WTC11 (cell line): ENCODE results near the gene RHBDL1.

ENCODE experiments used
- CBFB ChIP-seq: sonication (generic); formaldehyde crosslinking; IDR thresholded peaks from 2 replicates; pipeline ENCODE4 v1.8.1; 2022; ENCODE audit warnings: mild to moderate bottlenecking, low read depth, missing genetic modification reagents
- ETV6 ChIP-seq: sonication (generic); formaldehyde crosslinking; IDR thresholded peaks from 2 replicates; pipeline ENCODE4 v1.8.1; 2022; ENCODE audit warnings: mild to moderate bottlenecking, missing genetic modification reagents
- JUN ChIP-seq: sonication (generic); formaldehyde crosslinking; IDR thresholded peaks from 2 replicates; pipeline ENCODE4 v1.8.0; 2023; ENCODE audit warnings: mild to moderate bottlenecking, missing genetic modification reagents
- TEAD1 ChIP-seq: sonication (generic); formaldehyde crosslinking; IDR thresholded peaks from 2 replicates; pipeline ENCODE4 v1.8.0; 2022; ENCODE audit warnings: mild to moderate bottlenecking, missing genetic modification reagents
- ZNF219 ChIP-seq: sonication (generic); formaldehyde crosslinking; IDR thresholded peaks from 2 replicates; pipeline ENCODE4 v1.8.0; 2023; ENCODE audit warnings: missing genetic modification reagents, mild to moderate bottlenecking, borderline replicate concordance
- TF ChIP-seq, protein P1 (sequence below): fragments of 200-600 bp; IDR thresholded peaks from 2 replicates; pipeline ENCODE4 v1.8.0; 2022; ENCODE audit warnings: antibody characterized with exemption
- TF ChIP-seq, protein P2 (sequence below): sonication (generic); formaldehyde crosslinking; IDR thresholded peaks from 2 replicates; pipeline ENCODE4 v1.8.0; 2022; ENCODE audit warnings: mild to moderate bottlenecking, missing genetic modification reagents

DNA sequence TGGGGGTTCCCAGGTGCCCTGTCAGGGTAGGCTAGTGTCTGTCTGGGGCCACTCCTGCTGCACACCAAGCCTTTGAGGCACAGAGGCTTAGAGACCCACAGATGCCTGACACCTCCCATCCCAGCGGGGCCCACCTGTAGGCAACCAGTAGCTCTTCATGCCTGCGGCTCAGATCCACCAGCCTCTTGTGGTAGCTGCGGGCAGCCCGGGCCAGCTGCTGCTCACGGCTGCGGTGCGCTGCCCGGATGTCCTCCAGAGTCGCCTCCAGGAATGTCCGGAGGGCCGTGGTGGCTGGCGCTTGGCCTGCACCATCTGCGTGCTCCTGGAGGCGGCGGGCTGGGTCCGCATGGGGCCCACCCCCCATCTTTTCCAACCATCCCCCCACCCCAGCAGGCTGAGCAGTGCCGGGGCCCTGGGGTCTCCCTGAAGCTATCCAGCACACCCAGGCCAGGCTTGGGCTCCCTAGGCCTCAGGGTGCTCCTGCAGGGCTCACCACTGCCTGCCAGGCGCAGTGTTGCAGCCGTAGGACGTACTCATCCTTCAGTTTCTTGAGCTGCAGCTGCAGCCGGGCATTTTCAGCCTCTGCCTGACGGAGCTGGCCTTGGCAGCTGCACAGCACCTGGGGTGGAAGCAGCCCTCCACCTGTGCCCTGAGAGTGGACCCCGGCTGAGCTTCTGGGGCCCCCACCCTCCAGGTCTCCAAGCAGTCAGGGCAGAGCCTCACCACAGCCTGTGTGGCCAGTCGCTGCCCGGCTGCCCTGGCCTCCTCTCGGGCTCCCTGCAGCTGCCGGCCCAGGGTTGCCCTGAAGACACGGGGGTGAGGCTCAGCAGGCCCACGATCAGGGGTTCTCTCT, 48.9 kb downstream of the RHBDL1 start:
- TF ChIP-seq ETV6 (CRISPR knock-in tag) (no peak), CBFB (CRISPR knock-in tag) (no peak), JUN (CRISPR knock-in tag) (no peak), ZNF219 (CRISPR knock-in tag) (no peak), TEAD1 (no peak)
- TF ChIP-seq, protein P1, sequence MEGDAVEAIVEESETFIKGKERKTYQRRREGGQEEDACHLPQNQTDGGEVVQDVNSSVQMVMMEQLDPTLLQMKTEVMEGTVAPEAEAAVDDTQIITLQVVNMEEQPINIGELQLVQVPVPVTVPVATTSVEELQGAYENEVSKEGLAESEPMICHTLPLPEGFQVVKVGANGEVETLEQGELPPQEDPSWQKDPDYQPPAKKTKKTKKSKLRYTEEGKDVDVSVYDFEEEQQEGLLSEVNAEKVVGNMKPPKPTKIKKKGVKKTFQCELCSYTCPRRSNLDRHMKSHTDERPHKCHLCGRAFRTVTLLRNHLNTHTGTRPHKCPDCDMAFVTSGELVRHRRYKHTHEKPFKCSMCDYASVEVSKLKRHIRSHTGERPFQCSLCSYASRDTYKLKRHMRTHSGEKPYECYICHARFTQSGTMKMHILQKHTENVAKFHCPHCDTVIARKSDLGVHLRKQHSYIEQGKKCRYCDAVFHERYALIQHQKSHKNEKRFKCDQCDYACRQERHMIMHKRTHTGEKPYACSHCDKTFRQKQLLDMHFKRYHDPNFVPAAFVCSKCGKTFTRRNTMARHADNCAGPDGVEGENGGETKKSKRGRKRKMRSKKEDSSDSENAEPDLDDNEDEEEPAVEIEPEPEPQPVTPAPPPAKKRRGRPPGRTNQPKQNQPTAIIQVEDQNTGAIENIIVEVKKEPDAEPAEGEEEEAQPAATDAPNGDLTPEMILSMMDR, result no peak
- TF ChIP-seq, protein P2, sequence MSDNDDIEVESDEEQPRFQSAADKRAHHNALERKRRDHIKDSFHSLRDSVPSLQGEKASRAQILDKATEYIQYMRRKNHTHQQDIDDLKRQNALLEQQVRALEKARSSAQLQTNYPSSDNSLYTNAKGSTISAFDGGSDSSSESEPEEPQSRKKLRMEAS (CRISPR knock-in tag), result no peak
